ENCODE results near the gene KRT8.

Gene KRT8

DNA sequence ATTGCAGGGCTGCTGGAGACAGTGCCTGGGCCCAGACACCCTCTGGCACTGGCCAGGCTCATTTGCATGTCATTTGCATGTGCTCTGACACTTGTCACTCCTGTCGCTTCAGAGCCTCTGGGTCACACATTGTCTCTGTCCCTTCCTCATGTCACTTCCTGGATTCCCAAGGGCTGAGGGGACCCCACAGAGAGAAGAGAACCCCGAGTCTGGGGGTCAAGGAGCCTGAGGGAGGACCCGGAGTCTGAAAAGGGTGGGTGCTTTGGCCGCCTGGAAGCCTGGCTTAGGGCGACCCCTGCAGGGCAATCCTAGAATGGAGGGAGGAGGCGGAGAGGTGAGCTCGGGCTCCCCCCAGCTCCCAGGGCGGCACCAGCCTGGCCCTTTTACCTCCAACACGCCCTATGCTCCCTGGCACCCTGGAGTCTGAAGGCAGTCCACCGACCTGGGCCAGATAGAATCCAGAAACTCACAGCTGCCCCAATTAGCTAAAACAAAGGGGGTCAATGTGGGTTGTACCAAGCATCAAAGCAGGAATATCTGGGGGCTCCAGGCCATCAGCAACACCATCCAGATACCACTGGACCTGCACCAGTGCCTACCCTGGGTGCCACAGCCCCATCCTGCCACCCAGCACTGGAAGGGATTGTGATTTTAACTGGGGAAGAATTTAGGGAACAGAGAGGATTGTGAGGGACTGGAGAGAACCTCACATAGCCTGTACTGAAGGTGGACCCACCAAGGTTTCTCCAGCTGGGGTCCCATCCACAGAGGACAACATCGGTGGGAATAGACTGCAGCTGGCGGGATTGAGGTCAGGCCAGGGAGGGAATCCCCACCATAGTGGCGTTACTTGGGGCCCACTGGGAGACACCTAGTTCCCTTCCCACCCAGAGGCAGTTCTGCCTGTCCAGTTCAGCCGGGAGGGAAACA lies 34.2 kb downstream of the KRT8 start:
- Histone ChIP-seq H3K4me1 (peaks cover 3% of the 10 kb centered on the region), H3K36me3 (ENCODE audit: control insufficient read depth, insufficient read depth, low read length) (no peaks in the 10 kb centered on the region), H3K27me3 (ENCODE audit: control insufficient read depth, insufficient read depth, low read length) (no peaks in the 10 kb centered on the region)

DNA sequence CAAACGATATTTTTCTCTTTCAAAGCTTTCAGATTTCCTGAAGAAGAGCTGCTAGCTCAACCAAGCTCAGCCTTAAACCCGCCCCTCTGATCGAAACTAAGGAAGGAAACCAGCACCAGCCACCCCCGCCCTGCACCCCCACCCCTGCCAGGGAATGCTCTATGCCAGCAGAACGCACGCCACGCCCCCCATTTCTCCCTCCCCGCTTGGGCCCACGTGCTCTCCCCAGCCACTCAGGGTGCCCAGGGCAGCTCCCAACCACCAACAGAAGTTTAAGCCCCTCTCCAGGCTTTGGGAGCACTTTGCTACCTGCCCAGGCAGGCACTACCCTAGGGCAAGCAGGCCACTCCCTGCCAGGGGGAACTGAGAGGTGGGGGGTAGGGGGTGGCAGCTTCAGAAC lies 37.2 kb downstream of the KRT8 start:
- no peaks in the 10 kb centered on the region for H3K27me3 ChIP-seq (ENCODE audit: control insufficient read depth, insufficient read depth, low read length)
- H3K9me3 ChIP-seq (ENCODE audit: control insufficient read depth, low read length), result no peaks in the 10 kb centered on the region
- TF ChIP-seq, protein P1, sequence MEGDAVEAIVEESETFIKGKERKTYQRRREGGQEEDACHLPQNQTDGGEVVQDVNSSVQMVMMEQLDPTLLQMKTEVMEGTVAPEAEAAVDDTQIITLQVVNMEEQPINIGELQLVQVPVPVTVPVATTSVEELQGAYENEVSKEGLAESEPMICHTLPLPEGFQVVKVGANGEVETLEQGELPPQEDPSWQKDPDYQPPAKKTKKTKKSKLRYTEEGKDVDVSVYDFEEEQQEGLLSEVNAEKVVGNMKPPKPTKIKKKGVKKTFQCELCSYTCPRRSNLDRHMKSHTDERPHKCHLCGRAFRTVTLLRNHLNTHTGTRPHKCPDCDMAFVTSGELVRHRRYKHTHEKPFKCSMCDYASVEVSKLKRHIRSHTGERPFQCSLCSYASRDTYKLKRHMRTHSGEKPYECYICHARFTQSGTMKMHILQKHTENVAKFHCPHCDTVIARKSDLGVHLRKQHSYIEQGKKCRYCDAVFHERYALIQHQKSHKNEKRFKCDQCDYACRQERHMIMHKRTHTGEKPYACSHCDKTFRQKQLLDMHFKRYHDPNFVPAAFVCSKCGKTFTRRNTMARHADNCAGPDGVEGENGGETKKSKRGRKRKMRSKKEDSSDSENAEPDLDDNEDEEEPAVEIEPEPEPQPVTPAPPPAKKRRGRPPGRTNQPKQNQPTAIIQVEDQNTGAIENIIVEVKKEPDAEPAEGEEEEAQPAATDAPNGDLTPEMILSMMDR (IDR thresholded peaks at IDR 0.05), result no peak
- no peak overlapping the region for H3K9ac ChIP-seq
- H3K4me1 ChIP-seq, result no peaks in the 10 kb centered on the region
- H3K79me2 ChIP-seq, result no peaks in the 10 kb centered on the region
- no peak overlapping the region for H2AFZ ChIP-seq
- H3K27ac ChIP-seq, result no peak overlapping the region
- H3K36me3 ChIP-seq (ENCODE audit: control insufficient read depth, insufficient read depth, low read length), result no peaks in the 10 kb centered on the region
- H3K4me3 ChIP-seq (ENCODE audit: low read depth, low read length), result no peak overlapping the region
- no peak overlapping the region for H3K4me2 ChIP-seq (ENCODE audit: low read length)

More for the DNA sequence above, 34.2 kb downstream of the KRT8 start:
- TF ChIP-seq, protein P1 (IDR thresholded peaks at IDR 0.05), result peak; percentile 24
- Histone ChIP-seq H3K9me3 (ENCODE audit: control insufficient read depth, low read length) (no peaks in the 10 kb centered on the region), H3K4me2 (ENCODE audit: low read length) (no peak overlapping the region), H3K4me3 (ENCODE audit: low read depth, low read length) (no peak overlapping the region), H3K27ac (no peak overlapping the region), H3K79me2 (no peaks in the 10 kb centered on the region), H3K9ac (no peak overlapping the region), H2AFZ (no peak overlapping the region)

DNA sequence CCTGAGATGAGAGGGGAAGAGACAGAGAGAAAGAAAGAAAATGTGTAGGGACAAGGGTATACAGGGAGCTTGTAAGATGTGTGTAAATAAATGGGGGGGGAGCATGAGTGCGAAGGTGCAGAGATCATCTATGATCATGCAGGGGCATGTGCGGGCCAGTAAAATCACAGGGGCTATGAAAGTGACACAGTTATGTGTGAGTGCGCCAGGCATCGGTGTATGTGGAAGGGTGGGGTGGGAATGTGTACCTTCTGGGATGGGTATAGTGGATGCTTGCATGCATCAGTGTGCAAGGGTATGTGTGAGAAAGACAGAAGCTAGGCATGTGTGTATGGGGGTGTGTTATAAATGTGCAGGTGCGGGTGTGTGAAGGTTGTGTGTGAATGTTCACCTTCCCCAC lies 37.7 kb downstream of the KRT8 start:
- no peak overlapping the region for H3K4me2 ChIP-seq (ENCODE audit: low read length)
- no peaks in the 10 kb centered on the region for H3K36me3 ChIP-seq (ENCODE audit: control insufficient read depth, insufficient read depth, low read length)
- no peaks in the 10 kb centered on the region for H3K79me2 ChIP-seq
- H3K27ac ChIP-seq, result no peak overlapping the region
- no peak overlapping the region for H2AFZ ChIP-seq
- no peaks in the 10 kb centered on the region for H3K27me3 ChIP-seq (ENCODE audit: control insufficient read depth, insufficient read depth, low read length)
- no peak overlapping the region for H3K4me3 ChIP-seq (ENCODE audit: low read depth, low read length)
- TF ChIP-seq, protein P1 (IDR thresholded peaks at IDR 0.05), result no peak
- H3K4me1 ChIP-seq, result no peaks in the 10 kb centered on the region
- no peaks in the 10 kb centered on the region for H3K9me3 ChIP-seq (ENCODE audit: control insufficient read depth, low read length)
- no peak overlapping the region for H3K9ac ChIP-seq

DNA sequence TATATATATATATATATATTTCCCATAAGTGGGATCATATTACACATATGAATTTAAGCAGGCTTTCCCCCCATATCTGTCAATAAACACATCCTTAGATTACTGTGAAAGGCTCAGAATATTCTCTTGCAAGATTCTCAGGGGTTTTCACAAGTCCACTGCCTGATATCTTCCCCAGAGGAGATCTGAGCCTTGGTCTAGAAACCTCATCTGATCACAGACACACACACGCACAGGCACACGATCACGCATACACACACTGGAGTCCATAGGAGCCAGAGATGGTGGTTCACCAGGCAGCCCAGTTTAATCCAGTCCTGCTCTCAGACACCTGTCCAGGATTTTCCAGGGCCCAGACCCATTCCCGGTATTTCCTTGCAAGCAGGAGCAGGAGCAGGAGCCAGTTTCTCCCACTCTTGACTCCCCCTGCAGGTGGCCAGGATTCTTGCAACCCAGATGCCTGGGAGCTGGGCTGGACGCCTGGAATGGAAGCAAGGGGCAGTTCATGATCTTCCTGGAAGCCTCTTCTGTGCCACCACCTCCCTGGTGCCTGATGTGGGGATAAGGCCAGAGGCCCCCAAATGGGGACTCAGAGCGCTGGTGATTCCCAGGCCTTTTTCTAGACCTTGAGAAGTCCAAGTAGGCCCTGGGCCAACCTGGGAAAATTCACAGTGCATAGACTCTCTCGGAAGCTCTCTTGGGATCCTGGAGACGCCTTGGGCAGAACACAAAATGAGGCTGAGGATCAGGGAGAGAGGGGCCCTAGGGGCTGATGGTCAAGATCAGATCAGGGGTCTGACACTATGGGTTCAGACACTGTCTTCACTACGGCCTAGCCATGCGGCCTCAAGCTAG lies 39.6 kb downstream of the KRT8 start:
- Histone ChIP-seq H3K27ac (no peak overlapping the region), H3K4me2 (ENCODE audit: low read length) (no peak overlapping the region), H3K4me3 (ENCODE audit: low read depth, low read length) (no peak overlapping the region), H3K9ac (no peak overlapping the region), H2AFZ (peak overlapping the region; percentile 47), H3K79me2 (no peaks in the 10 kb centered on the region), H3K9me3 (ENCODE audit: control insufficient read depth, low read length) (no peaks in the 10 kb centered on the region), H3K4me1 (no peaks in the 10 kb centered on the region), H3K36me3 (ENCODE audit: control insufficient read depth, insufficient read depth, low read length) (no peaks in the 10 kb centered on the region), H3K27me3 (ENCODE audit: control insufficient read depth, insufficient read depth, low read length) (no peaks in the 10 kb centered on the region)
- TF ChIP-seq, protein P1 (IDR thresholded peaks at IDR 0.05), result peak; percentile 78

Measured in parathyroid adenoma (tissue), 2 donors.